Mucosa of gallbladder (tissue), 1 donor: Measurements from ENCODE around the gene DNM3. TPM values are rescaled to one million over a fixed set of nuclear protein-coding genes. Genes with fewer than 3 reads are reported as not detected.
"Not testable (repeated sequence)": the region's sequence is repeated elsewhere in the genome, so short reads cannot be mapped to it uniquely, and the experiment has no call there.

Experiments
- DNase-seq: peaks from one replicate; pipeline ENCODE4 v3.0.0-alpha.2; 2020; ENCODE audit warnings: low spot score
- total RNA-seq: library from RNA; stranded (reverse); gene quantifications from one replicate; pipeline ENCODE4 v1.2.1, GENCODE V29; 2021
- donor health status: DM: no; HTN: no; CAD: no.

Gene DNM3
- 2.8 TPM for total RNA-seq

- peak; percentile 82 for DNase-seq
Measured at GRCh38 chr1:171841050-171841910, at the start of gene DNM3. DNM3 (plus strand) TSS chr1:171841498; CDS start chr1:171841657, 159 bp downstream.

GRCh38 chr1:171792656-171793369, 48.5 kb upstream of the DNM3 start:
- DNase-seq, result no peak

GRCh38 chr1:171793636-171794035, 47.7 kb upstream of the DNM3 start:
- no peak for DNase-seq

- DNase-seq, result no peak
Measured at GRCh38 chr1:171794085-171794484, 47.2 kb upstream of the DNM3 start.

GRCh38 chr1:171796592-171796991, 44.7 kb upstream of the DNM3 start:
- DNase-seq, result no peak

GRCh38 chr1:171798311-171798710, 43.0 kb upstream of the DNM3 start:
- no peak for DNase-seq

GRCh38 chr1:171798765-171799164, 42.5 kb upstream of the DNM3 start:
- DNase-seq, result no peak

- DNase-seq, result no peak
Measured at GRCh38 chr1:171799166-171799565, 42.1 kb upstream of the DNM3 start.

GRCh38 chr1:171799698-171800097, 41.6 kb upstream of the DNM3 start:
- DNase-seq, result not testable (repeated sequence)

- no peak for DNase-seq
Measured at GRCh38 chr1:171800342-171800741, 41.0 kb upstream of the DNM3 start.

- no peak for DNase-seq
Measured at GRCh38 chr1:171800851-171801250, 40.4 kb upstream of the DNM3 start.

GRCh38 chr1:171801487-171801891, 39.8 kb upstream of the DNM3 start:
- DNase-seq, result no peak

GRCh38 chr1:171802207-171802606, 39.1 kb upstream of the DNM3 start:
- DNase-seq, result no peak

- no peak for DNase-seq
Measured at GRCh38 chr1:171803045-171803444, 38.3 kb upstream of the DNM3 start.

GRCh38 chr1:171803461-171804022, 37.8 kb upstream of the DNM3 start:
- no peak for DNase-seq

GRCh38 chr1:171805395-171806115, 35.7 kb upstream of the DNM3 start:
- DNase-seq, result no peak

- no peak for DNase-seq
Measured at GRCh38 chr1:171807556-171807955, 33.7 kb upstream of the DNM3 start.

- DNase-seq, result no peak
Measured at GRCh38 chr1:171809834-171810233, 31.5 kb upstream of the DNM3 start.

GRCh38 chr1:171811672-171812071, 29.6 kb upstream of the DNM3 start:
- DNase-seq, result no peak

GRCh38 chr1:171814692-171815091, 26.6 kb upstream of the DNM3 start:
- no peak for DNase-seq

- no peak for DNase-seq
Measured at GRCh38 chr1:171816300-171816901, 24.9 kb upstream of the DNM3 start.
